B cell (primary cell): ENCODE data around the gene TCN2.

ENCODE experiments used
- EZH2 ChIP-seq: IDR thresholded peaks from 2 replicates; pipeline ENCODE4 v1.6.1; 2012; ENCODE audit warnings: borderline replicate concordance, low read depth, mild to moderate bottlenecking, moderate library complexity, low read length; ENCODE audit not compliant: insufficient read depth, poor library complexity, severe bottlenecking
- TF ChIP-seq, protein P1 (sequence below): fragments of 200-600 bp; IDR thresholded peaks from one replicate; pipeline ENCODE4 v1.8.0; 2022; ENCODE audit warnings: antibody characterized with exemption, mild to moderate bottlenecking

GRCh38 chr22:30573594-30574094 is 33.3 kb upstream of the TCN2 start:
- TF ChIP-seq, protein P1, sequence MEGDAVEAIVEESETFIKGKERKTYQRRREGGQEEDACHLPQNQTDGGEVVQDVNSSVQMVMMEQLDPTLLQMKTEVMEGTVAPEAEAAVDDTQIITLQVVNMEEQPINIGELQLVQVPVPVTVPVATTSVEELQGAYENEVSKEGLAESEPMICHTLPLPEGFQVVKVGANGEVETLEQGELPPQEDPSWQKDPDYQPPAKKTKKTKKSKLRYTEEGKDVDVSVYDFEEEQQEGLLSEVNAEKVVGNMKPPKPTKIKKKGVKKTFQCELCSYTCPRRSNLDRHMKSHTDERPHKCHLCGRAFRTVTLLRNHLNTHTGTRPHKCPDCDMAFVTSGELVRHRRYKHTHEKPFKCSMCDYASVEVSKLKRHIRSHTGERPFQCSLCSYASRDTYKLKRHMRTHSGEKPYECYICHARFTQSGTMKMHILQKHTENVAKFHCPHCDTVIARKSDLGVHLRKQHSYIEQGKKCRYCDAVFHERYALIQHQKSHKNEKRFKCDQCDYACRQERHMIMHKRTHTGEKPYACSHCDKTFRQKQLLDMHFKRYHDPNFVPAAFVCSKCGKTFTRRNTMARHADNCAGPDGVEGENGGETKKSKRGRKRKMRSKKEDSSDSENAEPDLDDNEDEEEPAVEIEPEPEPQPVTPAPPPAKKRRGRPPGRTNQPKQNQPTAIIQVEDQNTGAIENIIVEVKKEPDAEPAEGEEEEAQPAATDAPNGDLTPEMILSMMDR = no peak
- no peak for TF ChIP-seq EZH2
